GM21526 (cell line): Measurements from ENCODE around the gene ZNF471.
A peak's percentile ranks its signal among the peaks of the same experiment; 100 is the strongest.

ENCODE experiments used
- ATAC-seq: cut with Tn5 transposase; IDR thresholded peaks from one replicate; pipeline ENCODE4 v1.9.1; 2021; ENCODE audit warnings: moderate library complexity; ENCODE audit not compliant: unreplicated experiment, low FRiP score

The ZNF471 gene

GRCh38 chr19:56507446-56508289, at the start of gene ZNF471:
Gene ZNF471, plus strand, starts transcription at chr19:56507855. Its CDS starts 3,717 bp downstream, at chr19:56511572.
- ATAC-seq, result no peak

- ATAC-seq, result no peak
Observed at GRCh38 chr19:56474308-56474707, 33.3 kb upstream of the ZNF471 start.

GRCh38 chr19:56476093-56476492, 31.6 kb upstream of the ZNF471 start:
- no peak for ATAC-seq

DNA sequence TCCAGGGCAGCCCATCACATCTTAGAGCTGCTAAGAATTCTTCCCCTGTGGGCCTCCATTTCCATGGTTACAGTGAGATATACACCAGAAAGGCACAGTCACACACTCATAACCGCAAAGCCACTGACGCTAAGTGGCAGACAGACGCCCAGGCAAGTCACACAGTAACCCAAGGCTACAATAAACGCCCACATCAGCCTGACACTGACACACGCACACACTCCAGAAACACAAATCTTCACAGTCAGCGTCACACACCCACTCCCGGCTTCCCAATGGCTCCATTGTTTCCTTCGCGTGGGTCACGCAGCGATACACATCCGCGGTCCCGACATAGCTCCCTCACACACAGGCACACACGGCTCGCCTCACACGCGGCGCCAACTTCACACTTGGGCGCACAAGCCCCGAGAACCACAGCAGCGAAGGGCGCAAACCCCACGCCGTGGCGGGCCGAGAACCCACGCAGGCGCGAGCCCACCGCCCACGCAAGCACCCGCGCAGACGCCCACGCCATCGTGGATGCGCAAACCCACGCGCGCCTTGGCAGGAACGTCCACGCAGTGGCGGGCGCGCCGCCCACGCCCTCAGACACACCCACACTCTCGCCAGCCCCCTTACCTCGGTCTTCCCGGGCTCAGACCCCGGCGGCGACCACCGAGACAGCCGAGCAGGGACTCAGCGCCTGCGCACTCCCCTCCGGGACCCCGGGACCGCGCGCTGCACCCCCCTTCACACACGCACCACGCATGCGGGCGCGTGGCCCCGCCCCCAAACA, 30.8 kb upstream of the ZNF471 start, which contains the start of gene ZNF667:
Gene ZNF667 (minus strand): TSS at position 695 of the 778 bp plus-strand sequence. CDS start 14,975 bp downstream, outside the sequence.
- ATAC-seq, result no peak

GRCh38 chr19:56477429-56478338, 30.0 kb upstream of the ZNF471 start:
- no peak for ATAC-seq

DNA sequence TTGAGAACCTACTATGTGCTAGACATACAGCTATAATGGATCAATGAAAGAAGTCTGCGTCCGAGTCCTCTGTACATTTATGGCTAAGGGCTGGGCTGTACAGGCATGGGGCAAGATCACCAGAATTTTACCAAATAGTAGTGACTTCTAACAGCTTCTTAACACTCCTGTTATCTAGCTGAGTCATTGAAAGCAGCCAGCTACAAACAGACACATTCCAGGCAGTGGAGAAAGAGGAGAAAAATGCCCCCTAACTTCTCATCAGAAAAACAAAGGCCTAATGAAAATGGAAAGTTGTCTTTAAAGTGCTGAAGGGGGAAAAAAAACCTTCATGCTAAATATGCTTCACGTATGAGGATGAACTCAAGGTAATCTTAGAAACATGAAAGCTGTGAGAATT, 16.3 kb upstream of the ZNF471 start:
- no peak for ATAC-seq

GRCh38 chr19:56504581-56504980, 3.1 kb upstream of the ZNF471 start:
- no peak for ATAC-seq

DNA sequence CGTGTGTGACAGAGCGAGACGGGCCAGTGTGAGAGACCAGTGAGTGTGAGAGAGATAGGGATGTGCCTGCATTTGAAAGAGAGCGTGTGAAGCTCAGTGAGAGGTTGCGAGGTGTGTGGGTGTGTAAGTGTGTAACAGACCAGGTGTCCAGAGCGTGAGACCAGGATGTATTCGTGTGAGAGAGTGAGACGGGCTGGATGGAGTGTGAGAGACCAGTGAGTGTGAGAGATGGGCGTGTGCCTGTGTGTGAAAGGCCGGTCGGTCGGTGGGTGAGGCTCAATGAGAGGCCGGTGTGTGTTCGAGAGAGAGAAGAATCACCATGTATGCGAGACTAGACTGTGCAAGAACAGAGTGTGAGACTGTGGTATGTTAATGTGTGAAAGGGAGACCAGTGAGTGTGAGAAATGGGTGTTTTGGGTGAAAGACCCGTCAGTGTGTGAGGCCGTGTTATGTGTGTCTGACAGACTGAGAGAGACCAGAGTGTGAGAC, 679 bp downstream of the ZNF471 start:
- no peak for ATAC-seq

GRCh38 chr19:56525214-56525860, 17.7 kb downstream of the ZNF471 start:
- no peak for ATAC-seq

DNA sequence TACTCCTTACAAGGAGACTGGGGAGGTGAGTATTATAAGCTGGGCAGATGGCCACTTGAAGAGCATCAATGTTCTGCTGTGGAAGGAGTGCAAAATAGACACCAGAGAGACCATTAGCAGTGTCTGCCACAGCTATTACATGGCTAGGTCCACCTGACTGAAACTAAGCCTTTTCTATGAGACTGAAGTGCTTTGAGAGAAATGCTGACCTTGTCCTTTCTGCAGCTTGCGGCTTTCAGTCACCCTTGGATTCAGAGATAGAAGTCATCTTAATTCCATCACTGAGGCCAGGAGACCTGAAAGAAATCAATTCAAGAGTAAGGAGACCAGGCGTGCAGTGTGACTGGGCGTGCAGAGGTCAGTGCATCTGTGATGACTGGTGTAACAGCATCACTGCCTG, 29.8 kb downstream of the ZNF471 start:
- ATAC-seq, result no peak

DNA sequence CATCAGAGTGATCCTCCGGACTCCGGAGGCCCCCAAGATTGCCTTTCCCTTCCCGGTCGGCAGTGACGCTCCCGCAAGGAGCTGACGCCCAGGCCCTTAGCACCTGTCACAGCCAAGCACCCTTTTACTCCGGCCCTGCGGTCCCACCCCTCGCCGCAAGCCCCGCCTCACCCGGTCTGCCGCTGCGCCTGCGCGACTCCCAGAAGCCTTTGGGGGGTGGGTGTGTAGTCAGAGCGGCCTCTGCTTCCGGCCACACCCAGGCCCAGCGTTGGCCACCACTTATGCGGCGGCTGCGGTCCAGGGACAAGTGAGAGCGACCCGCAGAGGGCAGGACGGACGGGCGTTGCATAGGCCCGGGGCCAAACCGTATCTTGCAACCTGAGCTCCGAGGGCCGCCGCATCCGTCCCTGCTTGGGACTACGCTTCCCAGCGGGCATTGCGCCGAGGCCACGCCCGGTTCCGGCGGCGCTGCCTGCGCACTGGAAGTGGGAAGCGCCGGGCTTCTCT, 30.7 kb downstream of the ZNF471 start:
- no peak for ATAC-seq

DNA sequence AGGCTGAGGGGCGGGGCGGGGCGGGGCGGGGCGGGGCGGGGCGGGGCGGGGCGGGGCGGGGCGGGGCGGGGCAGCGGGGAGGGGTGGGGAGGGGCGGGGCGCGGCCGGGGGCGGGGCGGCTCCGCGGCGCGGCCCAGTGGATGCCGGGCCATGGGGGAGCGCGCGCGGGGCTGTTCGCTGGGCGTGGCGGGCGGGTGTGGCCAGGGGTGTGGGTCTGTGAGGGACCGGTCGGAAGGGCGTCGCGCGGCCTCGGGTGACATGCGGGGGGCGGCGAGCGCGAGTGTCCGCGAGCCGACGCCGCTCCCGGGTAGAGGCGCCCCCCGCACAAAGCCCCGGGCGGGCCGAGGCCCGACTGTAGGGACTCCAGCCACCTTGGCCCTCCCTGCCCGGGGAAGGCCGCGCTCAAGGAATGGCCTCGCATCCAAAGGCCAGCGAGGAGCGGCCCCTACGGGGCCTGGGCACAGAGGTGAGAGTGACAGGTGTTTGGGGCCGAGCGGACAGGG, 31.2 kb downstream of the ZNF471 start, which contains the start of gene ZFP28:
Gene ZFP28 (plus strand): TSS at position 188 of the 503 bp plus-strand sequence. CDS start 71 bp downstream, at position 259.
- no peak for ATAC-seq

DNA sequence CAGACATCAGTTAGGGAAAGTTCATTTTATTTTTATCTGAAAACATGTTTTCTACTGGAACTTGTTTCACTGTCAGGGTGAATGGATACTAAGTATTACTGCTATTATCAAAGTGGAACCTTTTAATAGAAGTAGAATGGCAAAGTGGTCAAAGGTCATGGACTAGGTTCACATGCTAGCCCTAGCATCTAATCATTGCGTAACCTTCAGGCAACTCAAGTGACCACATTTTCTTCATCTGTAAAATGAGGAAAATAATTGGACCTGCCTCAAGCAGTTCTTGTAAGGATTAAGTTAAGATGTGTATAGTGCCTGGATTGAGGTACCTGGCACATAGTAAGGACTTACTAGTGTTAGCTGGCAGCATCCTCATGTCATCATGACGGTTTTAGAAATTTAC, 36.1 kb downstream of the ZNF471 start:
- ATAC-seq, result no peak

GRCh38 chr19:56547535-56547934, 39.9 kb downstream of the ZNF471 start:
- no peak for ATAC-seq

GRCh38 chr19:56554272-56554869, 46.7 kb downstream of the ZNF471 start:
- no peak for ATAC-seq

- ATAC-seq, result no peak
Observed at GRCh38 chr19:56562766-56563165, 55.1 kb downstream of the ZNF471 start.

DNA sequence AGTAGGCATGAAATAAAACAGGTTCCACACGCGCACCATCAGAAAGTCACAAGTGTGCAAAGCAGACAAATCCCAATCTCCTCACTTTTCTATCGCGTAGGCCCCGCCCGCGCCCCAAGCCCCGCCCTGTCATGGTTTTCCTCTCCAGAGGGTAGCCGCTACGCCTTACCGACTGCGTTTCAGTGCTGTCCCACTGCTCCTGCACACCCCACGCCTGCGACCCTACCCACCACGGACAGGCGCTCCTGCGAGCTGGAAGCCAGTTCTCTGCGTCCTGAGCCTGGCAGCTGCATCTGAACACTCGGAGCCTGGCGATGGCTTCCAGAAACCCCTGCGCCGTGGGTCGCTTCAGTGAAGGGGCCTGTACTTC, 59.2 kb downstream of the ZNF471 start:
- peak; percentile 33 for ATAC-seq

DNA sequence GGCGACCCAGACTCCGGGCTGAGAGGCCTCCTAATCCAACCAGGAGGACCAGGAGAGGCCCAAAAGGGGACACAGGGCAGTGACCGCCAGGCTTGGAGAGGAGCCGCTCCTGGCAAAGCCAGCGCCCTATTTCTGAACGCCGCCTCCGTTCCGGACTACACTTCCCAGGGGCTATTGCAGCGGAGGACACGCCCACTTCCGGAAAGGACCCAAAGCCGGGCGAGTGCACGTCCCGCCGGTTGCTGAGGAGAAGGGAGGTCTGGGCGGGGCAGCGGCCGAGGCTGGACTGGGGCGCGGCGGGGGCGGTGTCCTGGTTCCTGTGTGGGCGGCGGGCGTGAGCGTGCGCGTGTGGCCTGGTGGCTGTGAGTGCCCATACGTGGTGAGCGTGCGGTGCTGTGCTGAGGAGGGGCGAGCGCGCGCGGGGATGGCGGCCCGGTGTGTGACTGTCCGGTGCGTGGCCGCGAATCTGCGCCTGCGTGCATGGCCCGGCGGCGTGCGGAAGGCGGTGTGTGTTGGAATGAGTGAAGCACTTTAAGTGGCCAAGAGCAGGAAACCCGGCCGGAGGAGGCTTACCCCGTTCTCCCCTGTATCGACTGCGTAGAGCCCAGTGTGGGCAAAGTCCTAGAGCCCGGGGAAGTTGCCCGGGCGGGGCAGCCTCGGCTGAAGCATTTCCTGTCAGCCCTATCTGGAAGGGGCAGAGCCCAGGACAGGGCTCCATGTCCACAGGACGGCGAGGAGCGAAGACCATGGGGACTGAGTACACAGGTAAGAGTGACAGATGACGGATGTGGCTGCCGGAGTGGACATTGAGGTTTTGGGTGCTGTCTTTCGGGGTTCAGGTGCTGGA, 59.8 kb downstream of the ZNF471 start, which contains the start of gene ZNF470:
Gene ZNF470 (plus strand): TSS at position 195 of the 847 bp plus-strand sequence. CDS start 2,844 bp downstream, outside the sequence.
- ATAC-seq, result peak; percentile 97
